ENCODE results near the gene TCTN2. TPM values are rescaled to one million over a fixed set of nuclear protein-coding genes. Genes with fewer than 3 reads are reported as not detected.

The TCTN2 gene
- total RNA-seq, 1 experiment from 2014 or later: 12.1 TPM

DNA sequence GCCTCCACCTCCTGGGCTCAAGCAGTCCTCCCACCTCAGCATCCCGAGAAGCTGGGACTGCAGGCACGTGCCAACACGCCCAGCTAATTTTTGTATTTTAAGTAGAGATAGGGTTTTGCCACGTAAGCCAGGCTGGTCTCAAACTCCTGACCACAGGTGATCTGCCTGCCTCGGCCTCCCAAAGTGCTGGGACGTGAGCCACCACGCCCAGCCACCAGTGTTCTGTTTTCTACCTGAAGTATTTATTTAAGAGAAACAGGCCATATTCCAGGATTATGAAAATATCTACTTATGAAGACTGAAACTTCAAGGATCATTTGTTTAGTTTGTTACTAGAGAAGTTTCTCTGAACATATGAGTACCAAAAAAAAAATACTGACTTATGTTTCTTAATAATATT, 27.0 kb upstream of the TCTN2 start:
- CTCF ChIA-PET: no interaction called here
- no TSS peak for BruUV-seq (replicated peaks)
- Histone ChIP-seq H3K9ac (ENCODE audit: low read length) (no peak overlapping the region), H4K20me1 (ENCODE audit: insufficient read depth) (no peaks in the 10 kb centered on the region), H3K4me3 (replicated peaks in 1 of 2; ENCODE audit: low read depth in 1 of 2, low read length in 2 of 2) (no peak overlapping the region), H3K36me3 (ENCODE audit: control insufficient read depth in 1 of 2, insufficient read depth in 2 of 2, low read length in 2 of 2) (peaks cover 44 to 52% of the 10 kb centered on the region in 2 experiments; a peak in 3 of 4 replicates), H3K79me2 (ENCODE audit: insufficient read depth, low read length) (peaks cover 65% of the 10 kb centered on the region), H3K27ac (ENCODE audit: low read depth, low read length) (no peak overlapping the region), H3K4me2 (ENCODE audit: low read length) (no peak overlapping the region), H3K9me3 (ENCODE audit: control insufficient read depth in 1 of 2, insufficient read depth in 1 of 2, low read depth in 1 of 2, low read length in 2 of 2) (no peaks in the 10 kb centered on the region), H3K4me1 (ENCODE audit: control insufficient read depth in 1 of 2, insufficient read depth in 2 of 2, low read length in 2 of 2) (no peaks in the 10 kb centered on the region), H3K27me3 (ENCODE audit: insufficient read depth, low read length) (no peaks in the 10 kb centered on the region), H3K9me2 (ENCODE audit: insufficient read depth) (no peaks in the 10 kb centered on the region), H2AFZ (ENCODE audit: low read depth, low read length, poor library complexity, severe bottlenecking) (no peak overlapping the region)
- intact Hi-C loops (cut with micrococcal nuclease): no loop called here
- DNase-seq (ENCODE audit: low read depth, low spot score) (no peak), ATAC-seq (no peak)
- no peak for TF ChIP-seq EZH2 (IDR thresholded peaks at IDR 0.05)
- no peak for TF ChIP-seq TCF7L2 (IDR thresholded peaks at IDR 0.05; ENCODE audit: borderline replicate concordance, extremely low read depth, insufficient read depth, insufficient read length)
- TF ChIP-seq, protein P1, sequence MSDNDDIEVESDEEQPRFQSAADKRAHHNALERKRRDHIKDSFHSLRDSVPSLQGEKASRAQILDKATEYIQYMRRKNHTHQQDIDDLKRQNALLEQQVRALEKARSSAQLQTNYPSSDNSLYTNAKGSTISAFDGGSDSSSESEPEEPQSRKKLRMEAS (IDR thresholded peaks at IDR 0.05): no peak
- no peak for TF ChIP-seq SRF (IDR thresholded peaks at IDR 0.05; ENCODE audit: low read depth)
- no peak for TF ChIP-seq RAD21 (IDR thresholded peaks at IDR 0.05; ENCODE audit: low read depth)
- no peak for TF ChIP-seq EGR1 (IDR thresholded peaks at IDR 0.05; ENCODE audit: low read depth)
- no peak for TF ChIP-seq SIN3A (IDR thresholded peaks at IDR 0.05; ENCODE audit: low read depth)
- TF ChIP-seq POLR2AphosphoS5 (IDR thresholded peaks at IDR 0.05; ENCODE audit: low read depth, low read length): no peak
- RAD21 ChIA-PET (ENCODE audit: low non-redundant PET in 1 of 2, low total read pairs in 2 of 2, uncharacterized antibody in 2 of 2, unreplicated experiment in 2 of 2): no interaction called here
- POLR2A ChIA-PET: no interaction called here

DNA sequence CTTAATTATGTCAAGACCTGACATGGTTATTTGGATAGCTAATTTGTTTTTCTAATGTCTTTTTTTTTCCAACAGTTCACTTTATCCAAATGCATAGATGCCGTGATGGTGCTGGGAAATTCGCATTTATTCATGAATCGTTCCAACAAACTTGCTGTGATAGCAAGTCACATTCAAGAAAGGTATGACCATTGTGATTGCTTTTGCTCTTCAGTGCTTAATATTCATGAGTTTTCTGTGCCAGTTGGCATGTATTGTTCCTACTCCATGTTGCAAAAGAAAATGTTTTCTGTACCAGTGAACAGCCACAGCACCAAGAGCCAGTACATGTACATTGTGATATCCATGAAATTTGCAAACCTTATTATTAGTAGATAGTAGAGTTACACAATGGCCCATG, 25.5 kb upstream of the TCTN2 start:
- Histone ChIP-seq H3K9me2 (ENCODE audit: insufficient read depth) (no peaks in the 10 kb centered on the region), H3K79me2 (ENCODE audit: insufficient read depth, low read length) (peaks cover 61% of the 10 kb centered on the region), H3K27ac (ENCODE audit: low read depth, low read length) (no peak overlapping the region), H3K27me3 (ENCODE audit: insufficient read depth, low read length) (no peaks in the 10 kb centered on the region), H3K9ac (ENCODE audit: low read length) (no peak overlapping the region), H3K4me1 (ENCODE audit: control insufficient read depth in 1 of 2, insufficient read depth in 2 of 2, low read length in 2 of 2) (no peaks in the 10 kb centered on the region), H3K4me2 (ENCODE audit: low read length) (no peak overlapping the region), H3K36me3 (ENCODE audit: control insufficient read depth in 1 of 2, insufficient read depth in 2 of 2, low read length in 2 of 2) (peaks cover 32 to 60% of the 10 kb centered on the region in 2 experiments; a peak in 3 of 4 replicates), H2AFZ (ENCODE audit: low read depth, low read length, poor library complexity, severe bottlenecking) (no peak overlapping the region), H4K20me1 (ENCODE audit: insufficient read depth) (no peaks in the 10 kb centered on the region), H3K4me3 (replicated peaks in 1 of 2; ENCODE audit: low read depth in 1 of 2, low read length in 2 of 2) (no peak overlapping the region), H3K9me3 (ENCODE audit: control insufficient read depth in 1 of 2, insufficient read depth in 1 of 2, low read depth in 1 of 2, low read length in 2 of 2) (no peaks in the 10 kb centered on the region)
- ATAC-seq: no peak
- no peak for DNase-seq (ENCODE audit: low read depth, low spot score)
- RAD21 ChIA-PET (ENCODE audit: low non-redundant PET in 1 of 2, low total read pairs in 2 of 2, uncharacterized antibody in 2 of 2, unreplicated experiment in 2 of 2): no interaction called here
- BruUV-seq (replicated peaks): no TSS peak
- CTCF ChIA-PET: no interaction called here
- intact Hi-C loops (cut with micrococcal nuclease): no loop called here
- POLR2A ChIA-PET: no interaction called here
- TF ChIP-seq RAD21 (IDR thresholded peaks at IDR 0.05; ENCODE audit: low read depth): no peak
- no peak for TF ChIP-seq POLR2AphosphoS5 (IDR thresholded peaks at IDR 0.05; ENCODE audit: low read depth, low read length)
- TF ChIP-seq, protein P2, sequence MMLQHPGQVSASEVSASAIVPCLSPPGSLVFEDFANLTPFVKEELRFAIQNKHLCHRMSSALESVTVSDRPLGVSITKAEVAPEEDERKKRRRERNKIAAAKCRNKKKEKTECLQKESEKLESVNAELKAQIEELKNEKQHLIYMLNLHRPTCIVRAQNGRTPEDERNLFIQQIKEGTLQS (IDR thresholded peaks at IDR 0.05): no peak
- TF ChIP-seq, protein P1 (IDR thresholded peaks at IDR 0.05): no peak
- TF ChIP-seq EGR1 (IDR thresholded peaks at IDR 0.05; ENCODE audit: low read depth): no peak
- TF ChIP-seq TCF7L2 (IDR thresholded peaks at IDR 0.05; ENCODE audit: borderline replicate concordance, extremely low read depth, insufficient read depth, insufficient read length): no peak
- TF ChIP-seq CEBPB (IDR thresholded peaks at IDR 0.05; ENCODE audit: low read depth): no peak
- TF ChIP-seq SP1 (IDR thresholded peaks at IDR 0.05; ENCODE audit: low read depth): no peak
- TF ChIP-seq JUND (IDR thresholded peaks at IDR 0.05): no peak
- no peak for TF ChIP-seq SRF (IDR thresholded peaks at IDR 0.05; ENCODE audit: low read depth)
- TF ChIP-seq, protein P3, sequence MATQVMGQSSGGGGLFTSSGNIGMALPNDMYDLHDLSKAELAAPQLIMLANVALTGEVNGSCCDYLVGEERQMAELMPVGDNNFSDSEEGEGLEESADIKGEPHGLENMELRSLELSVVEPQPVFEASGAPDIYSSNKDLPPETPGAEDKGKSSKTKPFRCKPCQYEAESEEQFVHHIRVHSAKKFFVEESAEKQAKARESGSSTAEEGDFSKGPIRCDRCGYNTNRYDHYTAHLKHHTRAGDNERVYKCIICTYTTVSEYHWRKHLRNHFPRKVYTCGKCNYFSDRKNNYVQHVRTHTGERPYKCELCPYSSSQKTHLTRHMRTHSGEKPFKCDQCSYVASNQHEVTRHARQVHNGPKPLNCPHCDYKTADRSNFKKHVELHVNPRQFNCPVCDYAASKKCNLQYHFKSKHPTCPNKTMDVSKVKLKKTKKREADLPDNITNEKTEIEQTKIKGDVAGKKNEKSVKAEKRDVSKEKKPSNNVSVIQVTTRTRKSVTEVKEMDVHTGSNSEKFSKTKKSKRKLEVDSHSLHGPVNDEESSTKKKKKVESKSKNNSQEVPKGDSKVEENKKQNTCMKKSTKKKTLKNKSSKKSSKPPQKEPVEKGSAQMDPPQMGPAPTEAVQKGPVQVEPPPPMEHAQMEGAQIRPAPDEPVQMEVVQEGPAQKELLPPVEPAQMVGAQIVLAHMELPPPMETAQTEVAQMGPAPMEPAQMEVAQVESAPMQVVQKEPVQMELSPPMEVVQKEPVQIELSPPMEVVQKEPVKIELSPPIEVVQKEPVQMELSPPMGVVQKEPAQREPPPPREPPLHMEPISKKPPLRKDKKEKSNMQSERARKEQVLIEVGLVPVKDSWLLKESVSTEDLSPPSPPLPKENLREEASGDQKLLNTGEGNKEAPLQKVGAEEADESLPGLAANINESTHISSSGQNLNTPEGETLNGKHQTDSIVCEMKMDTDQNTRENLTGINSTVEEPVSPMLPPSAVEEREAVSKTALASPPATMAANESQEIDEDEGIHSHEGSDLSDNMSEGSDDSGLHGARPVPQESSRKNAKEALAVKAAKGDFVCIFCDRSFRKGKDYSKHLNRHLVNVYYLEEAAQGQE (IDR thresholded peaks at IDR 0.05; ENCODE audit: low read depth): no peak
- no peak for TF ChIP-seq CBX3 (IDR thresholded peaks at IDR 0.05; ENCODE audit: low read depth)
- no peak for TF ChIP-seq SIN3A (IDR thresholded peaks at IDR 0.05; ENCODE audit: low read depth)
- no peak for TF ChIP-seq YY1 (IDR thresholded peaks at IDR 0.05; ENCODE audit: extremely low read depth, insufficient replicate concordance, low read depth, low read length)

All from HCT116 (cell line).